OCI-LY1 (cell line): Measurements from ENCODE around the gene SPNS2.

Source experiments
- H2AFZ ChIP-seq: fragments of 200-600 bp; sonication (generic), shearing (Covaris generic); 2 replicates; pipeline ENCODE4 v1.6.0; 2014; ENCODE audit warnings: antibody characterized with exemption, mild to moderate bottlenecking, low read length
- H3F3A ChIP-seq: fragments of 200-600 bp; sonication (generic), shearing (Covaris generic); 2 replicates; pipeline ENCODE4 v1.6.0; 2014; ENCODE audit warnings: mild to moderate bottlenecking, antibody characterized with exemption, low read length, moderate library complexity; ENCODE audit not compliant: insufficient read depth
- H3K27ac ChIP-seq: fragments of 200-600 bp; sonication (generic); 2 replicates; pipeline ENCODE4 v1.5.1; 2014; ENCODE audit warnings: low read length, mixed run types, mild to moderate bottlenecking, low read depth; ENCODE audit not compliant: poor library complexity, severe bottlenecking
- H3K27me3 ChIP-seq: fragments of 200-600 bp; sonication (generic); 2 replicates; pipeline ENCODE4 v1.6.0; 2014; ENCODE audit warnings: antibody characterized with exemption, mild to moderate bottlenecking, low read length, moderate library complexity; ENCODE audit not compliant: insufficient read depth
- H3K36me3 ChIP-seq: fragments of 200-600 bp; sonication (generic); 2 replicates; pipeline ENCODE4 v1.6.1; 2014; ENCODE audit warnings: mild to moderate bottlenecking, antibody characterized with exemption, low read length, moderate library complexity, mixed read lengths; ENCODE audit not compliant: insufficient read depth
- H3K4me1 ChIP-seq: fragments of 200-600 bp; sonication (generic); 2 replicates; pipeline ENCODE4 v1.5.1; 2014; ENCODE audit warnings: mild to moderate bottlenecking, low read length, moderate library complexity; ENCODE audit not compliant: insufficient read depth, severe bottlenecking
- H3K4me2 ChIP-seq: fragments of 200-600 bp; sonication (generic), shearing (Covaris generic); 2 replicates; pipeline ENCODE4 v1.6.1; 2014; ENCODE audit warnings: low read length
- H3K4me3 ChIP-seq: fragments of 200-600 bp; sonication (generic); 2 replicates; pipeline ENCODE4 v1.5.1; 2014; ENCODE audit warnings: low read length, low read depth, mild to moderate bottlenecking, mixed read lengths; ENCODE audit not compliant: poor library complexity, severe bottlenecking
- H3K79me2 ChIP-seq: fragments of 200-600 bp; shearing (Covaris generic); 2 replicates; pipeline ENCODE4 v1.6.1; 2016; ENCODE audit warnings: mixed run types, low read length, mixed read lengths; ENCODE audit not compliant: insufficient read depth
- H3K9ac ChIP-seq: fragments of 200-600 bp; sonication (generic), shearing (Covaris generic); 2 replicates; pipeline ENCODE4 v1.6.1; 2014; ENCODE audit warnings: mild to moderate bottlenecking, low read length, mixed read lengths
- H3K9me2 ChIP-seq: fragments of 200-600 bp; sonication (generic), shearing (Covaris generic); 2 replicates; pipeline ENCODE4 v1.6.1; 2014; ENCODE audit warnings: low read depth, mild to moderate bottlenecking, low read length, mixed read lengths
- H3K9me3 ChIP-seq: fragments of 200-600 bp; shearing (Covaris generic); 2 replicates; pipeline ENCODE4 v1.6.1; 2014; ENCODE audit warnings: low read length, mixed read lengths
- H4K20me1 ChIP-seq: fragments of 200-600 bp; sonication (generic), shearing (Covaris generic); 2 replicates; pipeline ENCODE4 v1.6.0; 2016; ENCODE audit warnings: mild to moderate bottlenecking, low read length; ENCODE audit not compliant: insufficient read depth
- CTCF ChIP-seq: fragments of 200-600 bp; sonication (generic), shearing (Covaris generic); IDR thresholded peaks from 2 replicates; pipeline ENCODE4 v1.5.1; 2017; ENCODE audit warnings: mild to moderate bottlenecking, antibody characterized with exemption, low read length, moderate library complexity, mixed read lengths
- EZH2 ChIP-seq: fragments of 200-600 bp; sonication (generic), shearing (Covaris generic); IDR thresholded peaks from 2 replicates; pipeline ENCODE4 v1.8.0; 2017; ENCODE audit warnings: borderline replicate concordance, mixed run types, mild to moderate bottlenecking, antibody characterized with exemption, low read length, moderate library complexity, mixed read lengths

The SPNS2 gene

GRCh38 chr17:4479982-4480751 is 18.5 kb upstream of the SPNS2 start:
- Histone ChIP-seq H3K27me3 (peaks cover 15% of the 10 kb centered on the region), H3K9me2 (no peaks in the 10 kb centered on the region), H3K4me1 (no peaks in the 10 kb centered on the region), H3K9me3 (no peaks in the 10 kb centered on the region), H3K4me3 (no peak overlapping the region), H3K9ac (no peak overlapping the region), H3K4me2 (no peak overlapping the region), H4K20me1 (no peaks in the 10 kb centered on the region), H3K79me2 (no peaks in the 10 kb centered on the region), H3F3A (no peaks in the 10 kb centered on the region), H3K36me3 (no peaks in the 10 kb centered on the region), H3K27ac (no peak overlapping the region), H2AFZ (no peak overlapping the region)
- no peak for TF ChIP-seq EZH2
- TF ChIP-seq CTCF, result no peak

GRCh38 chr17:4480929-4481898 is 17.5 kb upstream of the SPNS2 start:
- Histone ChIP-seq H3K27me3 (peaks cover 15% of the 10 kb centered on the region), H3K9ac (no peak overlapping the region), H3K27ac (no peak overlapping the region), H3K79me2 (no peaks in the 10 kb centered on the region), H3K4me2 (no peak overlapping the region), H2AFZ (no peak overlapping the region), H3K4me3 (no peak overlapping the region), H3K9me2 (no peaks in the 10 kb centered on the region), H3K4me1 (no peaks in the 10 kb centered on the region), H3F3A (no peaks in the 10 kb centered on the region), H4K20me1 (no peaks in the 10 kb centered on the region), H3K9me3 (no peaks in the 10 kb centered on the region), H3K36me3 (no peaks in the 10 kb centered on the region)
- TF ChIP-seq CTCF (no peak), EZH2 (no peak)

- H3K79me2 ChIP-seq, result no peaks in the 10 kb centered on the region
- no peak overlapping the region for H3K27ac ChIP-seq
- no peak overlapping the region for H3K9ac ChIP-seq
- H3K9me2 ChIP-seq, result no peaks in the 10 kb centered on the region
- no peak overlapping the region for H2AFZ ChIP-seq
- no peaks in the 10 kb centered on the region for H3K36me3 ChIP-seq
- no peaks in the 10 kb centered on the region for H3K4me1 ChIP-seq
- no peaks in the 10 kb centered on the region for H4K20me1 ChIP-seq
- no peaks in the 10 kb centered on the region for H3F3A ChIP-seq
- no peak overlapping the region for H3K4me2 ChIP-seq
- H3K4me3 ChIP-seq, result no peak overlapping the region
- peaks cover 8% of the 10 kb centered on the region; the same call in 1 of the 2 replicates for H3K27me3 ChIP-seq
- H3K9me3 ChIP-seq, result no peaks in the 10 kb centered on the region
- TF ChIP-seq CTCF (no peak), EZH2 (no peak)
Observed at GRCh38 chr17:4482338-4483011, 16.2 kb upstream of the SPNS2 start.
